HG03575 (cell line): ENCODE measurements around the gene UMODL1.
"Not testable (repeated sequence)": the region's sequence is repeated elsewhere in the genome, so short reads cannot be mapped to it uniquely, and the experiment has no call there.

Source experiments
- ATAC-seq: cut with Tn5 transposase; IDR thresholded peaks from one replicate; pipeline ENCODE4 v1.9.1; 2021; ENCODE audit not compliant: unreplicated experiment, insufficient number of reproducible peaks, low FRiP score; ENCODE audit errors: extremely low read depth

The UMODL1 gene

GRCh38 chr21:42107881-42108553 is 36.9 kb downstream of the UMODL1 start:
- no peak for ATAC-seq

- ATAC-seq: no peak
Observed at GRCh38 chr21:42108554-42109340, 37.6 kb downstream of the UMODL1 start.

GRCh38 chr21:42109473-42109872 is 38.4 kb downstream of the UMODL1 start:
- ATAC-seq: no peak

- ATAC-seq: no peak
Observed at GRCh38 chr21:42109873-42110525, 38.9 kb downstream of the UMODL1 start.

GRCh38 chr21:42110691-42111469 is 39.8 kb downstream of the UMODL1 start:
- ATAC-seq: no peak

- ATAC-seq: no peak
Observed at GRCh38 chr21:42111470-42111743, 40.3 kb downstream of the UMODL1 start.

- no peak for ATAC-seq
Observed at GRCh38 chr21:42111811-42112210, 40.7 kb downstream of the UMODL1 start.

- no peak for ATAC-seq
Observed at GRCh38 chr21:42112238-42112637, 41.1 kb downstream of the UMODL1 start.

GRCh38 chr21:42112857-42113256 is 41.7 kb downstream of the UMODL1 start:
- ATAC-seq: no peak

GRCh38 chr21:42113926-42114409 is 42.9 kb downstream of the UMODL1 start:
- ATAC-seq: no peak

- ATAC-seq: no peak
Observed at GRCh38 chr21:42114646-42115045, 43.5 kb downstream of the UMODL1 start.

GRCh38 chr21:42115136-42115683 is 44.1 kb downstream of the UMODL1 start:
- ATAC-seq: no peak

GRCh38 chr21:42116551-42116950 is 45.4 kb downstream of the UMODL1 start:
- ATAC-seq: not testable (repeated sequence)

- no peak for ATAC-seq
Observed at GRCh38 chr21:42117229-42117966, 46.3 kb downstream of the UMODL1 start.

GRCh38 chr21:42117967-42118780 is 47.1 kb downstream of the UMODL1 start:
- ATAC-seq: no peak

GRCh38 chr21:42118901-42119300 is 47.8 kb downstream of the UMODL1 start:
- no peak for ATAC-seq

- ATAC-seq: no peak
Observed at GRCh38 chr21:42120101-42120902, 49.2 kb downstream of the UMODL1 start.
